Mesenchymal stem cell (in vitro differentiated cells and primary cell): ENCODE data around the gene RABGAP1L.

Source experiments
- DNase-seq: peaks from one replicate; pipeline ENCODE4 v3.0.0-alpha.2; 2013
- H2AFZ ChIP-seq: one replicate; pipeline ENCODE4 v1.6.1; 2013; ENCODE audit warnings: low read depth, mild to moderate bottlenecking, control low read depth, inconsistent platforms, low read length, moderate library complexity
- H2AK5ac ChIP-seq: 2 replicates; pipeline ENCODE4 v1.6.1; 2013; ENCODE audit warnings: low read length, moderate library complexity, mild to moderate bottlenecking, inconsistent platforms; ENCODE audit not compliant: severe bottlenecking
- H2BK120ac ChIP-seq: one replicate; pipeline ENCODE4 v1.6.1; 2013; ENCODE audit warnings: low read depth, mild to moderate bottlenecking, inconsistent platforms, low read length, moderate library complexity
- H2BK12ac ChIP-seq, 2 experiments: one replicate each; pipeline ENCODE4 v1.6.1; 2013; ENCODE audit warnings: inconsistent platforms in 2 of 2, low read length in 2 of 2, mild to moderate bottlenecking in 2 of 2, moderate library complexity in 2 of 2, control low read depth in 1 of 2
- H2BK15ac ChIP-seq: one replicate; pipeline ENCODE4 v1.6.1; 2013; ENCODE audit warnings: mild to moderate bottlenecking, low read depth, inconsistent platforms; ENCODE audit not compliant: poor library complexity, severe bottlenecking
- H2BK5ac ChIP-seq: 2 replicates; pipeline ENCODE4 v1.6.1; 2013; ENCODE audit warnings: low read depth, mild to moderate bottlenecking, low read length, control low read depth, inconsistent platforms; ENCODE audit not compliant: poor library complexity, severe bottlenecking
- H3K14ac ChIP-seq, 2 experiments: one replicate each; pipeline ENCODE4 v1.6.1; 2013; ENCODE audit warnings: inconsistent platforms in 2 of 2, low read length in 2 of 2, control low read depth in 1 of 2, mild to moderate bottlenecking in 1 of 2, moderate library complexity in 1 of 2
- H3K18ac ChIP-seq, 2 experiments: one replicate each; pipeline ENCODE4 v1.6.1; 2013; ENCODE audit warnings: inconsistent platforms in 2 of 2, low read length in 2 of 2, control low read depth in 1 of 2, low read depth in 1 of 2, mild to moderate bottlenecking in 1 of 2
- H3K23ac ChIP-seq, 2 experiments: one replicate each; pipeline ENCODE4 v1.6.1; 2013; ENCODE audit warnings: inconsistent platforms in 2 of 2, low read length in 2 of 2, mild to moderate bottlenecking in 2 of 2, moderate library complexity in 2 of 2, control low read depth in 1 of 2
- H3K27ac ChIP-seq: 2 replicates; pipeline ENCODE4 v1.5.1; 2013; ENCODE audit warnings: mild to moderate bottlenecking, moderate library complexity, low read length, control low read depth, inconsistent platforms; ENCODE audit not compliant: poor library complexity, severe bottlenecking
- H3K27me3 ChIP-seq, 2 experiments: 2 replicates each; pipeline versions ENCODE4 v1.6.1 to v1.7.0; 2013; ENCODE audit warnings: low read length in 2 of 2, mild to moderate bottlenecking in 2 of 2, moderate library complexity in 2 of 2, control low read depth in 1 of 2, inconsistent platforms in 1 of 2; ENCODE audit not compliant: control insufficient read depth in 1 of 2, insufficient read depth in 1 of 2
- H3K36me3 ChIP-seq, 2 experiments: 2 replicates each; pipeline versions ENCODE4 v1.6.1 to v1.7.0; 2013; ENCODE audit warnings: low read length in 2 of 2, control low read depth in 1 of 2, inconsistent platforms in 1 of 2, low read depth in 1 of 2, mild to moderate bottlenecking in 1 of 2; ENCODE audit not compliant: insufficient read depth in 2 of 2, control insufficient read depth in 1 of 2
- H3K4ac ChIP-seq, 2 experiments: one replicate each; pipeline ENCODE4 v1.6.1; 2013; ENCODE audit warnings: inconsistent platforms in 2 of 2, low read length in 2 of 2, mild to moderate bottlenecking in 2 of 2, moderate library complexity in 2 of 2, control low read depth in 1 of 2, low read depth in 1 of 2
- H3K4me1 ChIP-seq: 2 replicates; pipeline ENCODE4 v1.6.1; 2013; ENCODE audit warnings: low read depth, low read length, control low read depth; ENCODE audit not compliant: control insufficient read depth, insufficient read depth
- H3K4me2 ChIP-seq: 2 replicates; pipeline ENCODE4 v1.6.1; 2013; ENCODE audit warnings: low read length, mild to moderate bottlenecking, inconsistent platforms; ENCODE audit not compliant: poor library complexity, severe bottlenecking
- H3K4me3 ChIP-seq, 2 experiments: 2 replicates each; pipeline versions ENCODE4 v1.5.1 to v1.7.0; 2013; ENCODE audit warnings: low read length in 2 of 2, mild to moderate bottlenecking in 2 of 2, control low read depth in 1 of 2, low read depth in 1 of 2; ENCODE audit not compliant: insufficient read depth in 1 of 2
- H3K79me1 ChIP-seq: replicated peaks from 2 replicates; pipeline ENCODE4 v1.6.1; 2013; ENCODE audit warnings: mild to moderate bottlenecking, control low read depth, low read length, inconsistent platforms; ENCODE audit not compliant: poor library complexity, severe bottlenecking
- H3K9ac ChIP-seq: 2 replicates; pipeline ENCODE4 v1.7.0; 2013; ENCODE audit warnings: mild to moderate bottlenecking, low read length, moderate library complexity
- H3K9me3 ChIP-seq: 2 replicates; pipeline ENCODE4 v1.7.0; 2013; ENCODE audit warnings: mild to moderate bottlenecking, low read length; ENCODE audit not compliant: control insufficient read depth
- H4K8ac ChIP-seq: one replicate; pipeline ENCODE4 v1.6.1; 2013; ENCODE audit warnings: inconsistent platforms, mild to moderate bottlenecking, low read length, moderate library complexity
- H4K91ac ChIP-seq: one replicate; pipeline ENCODE4 v1.6.1; 2013; ENCODE audit warnings: mild to moderate bottlenecking, low read length, inconsistent platforms
- WGBS: methylation state at CpG from one replicate; pipeline ENCODE4 v1.1.7; 2013; ENCODE audit warnings: mixed read lengths; 5-methylcytosine and 5-hydroxymethylcytosine counted together

Gene RABGAP1L

DNA sequence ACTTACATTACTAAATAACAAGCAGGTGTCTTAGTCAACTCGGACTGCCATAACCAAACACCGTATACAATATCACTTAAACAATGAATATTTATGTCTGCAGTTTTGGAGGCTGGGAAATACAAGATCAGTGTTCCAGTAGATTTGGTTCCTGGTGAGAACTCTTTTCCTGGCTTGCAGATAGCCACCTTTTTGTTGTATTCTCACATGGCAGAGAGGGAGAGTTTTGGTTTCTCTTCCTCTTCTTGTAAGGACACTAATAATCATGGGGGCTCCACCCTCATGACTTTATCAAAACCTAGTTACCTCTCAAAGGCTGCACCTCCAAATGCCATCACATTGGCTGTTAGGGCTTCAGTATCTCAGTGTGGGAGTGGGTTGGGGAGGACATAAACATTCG lies 757.5 kb downstream of the RABGAP1L start:
- no peak overlapping the region for H3K4ac ChIP-seq
- no CpG with 5 or more reads among the region's 3 CpGs for WGBS
- H3K4me3 ChIP-seq, result no peak overlapping the region
- H3K36me3 ChIP-seq, result no peaks in the 10 kb centered on the region
- no peak overlapping the region for H2BK15ac ChIP-seq
- H3K14ac ChIP-seq, result no peak overlapping the region
- no peak for DNase-seq
- H4K8ac ChIP-seq, result no peak overlapping the region
- peaks cover 2% of the 10 kb centered on the region for H3K79me1 ChIP-seq
- H3K4me1 ChIP-seq, result no peaks in the 10 kb centered on the region
- no peak overlapping the region for H3K9ac ChIP-seq
- no peak overlapping the region for H3K4me2 ChIP-seq
- H3K23ac ChIP-seq, result no peak overlapping the region
- no peak overlapping the region for H3K27ac ChIP-seq
- H2BK5ac ChIP-seq, result no peak overlapping the region
- no peaks in the 10 kb centered on the region for H3K27me3 ChIP-seq
- H2AFZ ChIP-seq, result no peak overlapping the region
- H3K9me3 ChIP-seq, result no peaks in the 10 kb centered on the region
- no peak overlapping the region for H2BK12ac ChIP-seq
- no peak overlapping the region for H4K91ac ChIP-seq
- no peak overlapping the region for H3K18ac ChIP-seq
- no peak overlapping the region for H2BK120ac ChIP-seq
- no peak overlapping the region for H2AK5ac ChIP-seq

- peaks cover 2% of the 10 kb centered on the region for H3K79me1 ChIP-seq
- H2AFZ ChIP-seq, result no peak overlapping the region
- H3K14ac ChIP-seq, result no peak overlapping the region
- H4K91ac ChIP-seq, result no peak overlapping the region
- no peak overlapping the region for H2BK12ac ChIP-seq
- no peak overlapping the region for H3K27ac ChIP-seq
- H3K4ac ChIP-seq, result no peak overlapping the region
- no peak overlapping the region for H3K9ac ChIP-seq
- H3K18ac ChIP-seq, result no peak overlapping the region
- 78% methylated on average over 1 of the region's 1 CpG for WGBS
- H3K36me3 ChIP-seq, result no peaks in the 10 kb centered on the region
- no peak overlapping the region for H2AK5ac ChIP-seq
- no peak overlapping the region for H3K4me2 ChIP-seq
- no peak overlapping the region for H2BK15ac ChIP-seq
- H2BK120ac ChIP-seq, result no peak overlapping the region
- no peak overlapping the region for H2BK5ac ChIP-seq
- no peak overlapping the region for H3K23ac ChIP-seq
- no peak for DNase-seq
- H3K4me1 ChIP-seq, result no peaks in the 10 kb centered on the region
- no peak overlapping the region for H4K8ac ChIP-seq
- no peaks in the 10 kb centered on the region for H3K9me3 ChIP-seq
- no peak overlapping the region for H3K4me3 ChIP-seq
- H3K27me3 ChIP-seq, result no peaks in the 10 kb centered on the region
These were observed 760.8 kb downstream of the RABGAP1L start for GRCh38 chr1:174920093-174920492.

DNA sequence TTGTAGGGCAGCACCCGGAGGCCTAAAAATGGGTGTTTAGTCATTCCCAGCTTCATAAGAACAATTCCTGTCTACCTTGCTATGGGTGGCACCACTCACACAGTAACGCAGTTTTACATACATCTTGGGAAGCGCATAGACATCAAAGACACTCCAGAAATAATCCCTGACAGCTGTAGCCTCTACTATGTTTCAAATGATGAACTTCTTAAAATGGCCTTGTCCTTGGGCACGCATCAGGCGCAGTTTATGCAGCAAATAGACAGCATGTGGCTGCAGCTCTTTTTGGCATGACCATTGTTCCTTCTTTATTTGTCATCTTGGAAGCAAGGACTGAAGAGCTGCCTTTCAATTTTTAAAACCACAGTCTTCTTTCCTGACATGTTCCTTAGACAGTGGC lies 762.8 kb downstream of the RABGAP1L start:
- H3K23ac ChIP-seq, result no peak overlapping the region
- no peak overlapping the region for H4K91ac ChIP-seq
- H3K4ac ChIP-seq, result no peak overlapping the region
- no peak overlapping the region for H3K4me2 ChIP-seq
- no peaks in the 10 kb centered on the region for H3K79me1 ChIP-seq
- H3K27ac ChIP-seq, result no peak overlapping the region
- no peak for DNase-seq
- no peak overlapping the region for H3K18ac ChIP-seq
- WGBS, result over 99% methylated on average over 5 of the region's 5 CpGs
- no peak overlapping the region for H2AK5ac ChIP-seq
- H3K27me3 ChIP-seq, result no peaks in the 10 kb centered on the region
- no peak overlapping the region for H3K9ac ChIP-seq
- no peak overlapping the region for H3K4me3 ChIP-seq
- H3K14ac ChIP-seq, result no peak overlapping the region
- H4K8ac ChIP-seq, result no peak overlapping the region
- no peak overlapping the region for H2BK15ac ChIP-seq
- no peaks in the 10 kb centered on the region for H3K4me1 ChIP-seq
- no peak overlapping the region for H2BK120ac ChIP-seq
- H3K36me3 ChIP-seq, result no peaks in the 10 kb centered on the region
- no peak overlapping the region for H2BK12ac ChIP-seq
- no peaks in the 10 kb centered on the region for H3K9me3 ChIP-seq
- H2AFZ ChIP-seq, result no peak overlapping the region
- H2BK5ac ChIP-seq, result no peak overlapping the region

GRCh38 chr1:174923820-174924219 lies 764.5 kb downstream of the RABGAP1L start:
- H3K18ac ChIP-seq, result no peak overlapping the region

More at GRCh38 chr1:174923820-174924219, 764.5 kb downstream of the RABGAP1L start:
- Histone ChIP-seq H3K27me3 (no peaks in the 10 kb centered on the region), H4K8ac (no peak overlapping the region), H3K4me1 (no peaks in the 10 kb centered on the region), H2AK5ac (no peak overlapping the region), H3K79me1 (no peaks in the 10 kb centered on the region), H2BK15ac (no peak overlapping the region), H4K91ac (no peak overlapping the region), H2BK120ac (no peak overlapping the region), H3K36me3 (no peaks in the 10 kb centered on the region), H3K4me2 (no peak overlapping the region), H2BK5ac (no peak overlapping the region), H3K4ac (no peak overlapping the region), H3K14ac (no peak overlapping the region), H3K9me3 (no peaks in the 10 kb centered on the region), H3K27ac (no peak overlapping the region), H2AFZ (no peak overlapping the region), H3K23ac (no peak overlapping the region), H3K9ac (no peak overlapping the region), H2BK12ac (no peak overlapping the region), H3K4me3 (no peak overlapping the region)
- no peak for DNase-seq
- 100% methylated on average over 2 of the region's 5 CpGs for WGBS
